HUES64 (cell line): ENCODE measurements around the gene COA5. TPM values are rescaled to one million over a fixed set of nuclear protein-coding genes. Genes with fewer than 3 reads are reported as not detected.
A peak's percentile ranks its signal among the peaks of the same experiment; 100 is the strongest.

Experiments used
- H3K27ac ChIP-seq: 2 replicates; pipeline ENCODE4 v1.7.0; 2013; ENCODE audit warnings: low read depth, low read length, inconsistent platforms
- H3K27me3 ChIP-seq: 2 replicates; pipeline ENCODE4 v1.6.1; 2013; ENCODE audit warnings: mild to moderate bottlenecking, low read length; ENCODE audit not compliant: insufficient read depth
- H3K36me3 ChIP-seq: 2 replicates; pipeline ENCODE4 v1.6.1; 2013; ENCODE audit warnings: mild to moderate bottlenecking, low read length; ENCODE audit not compliant: insufficient read depth
- H3K4me1 ChIP-seq: 2 replicates; pipeline ENCODE4 v1.6.1; 2013; ENCODE audit warnings: mild to moderate bottlenecking, low read length, moderate library complexity; ENCODE audit not compliant: insufficient read depth
- H3K4me3 ChIP-seq: 2 replicates; pipeline ENCODE4 v1.5.1; 2013; ENCODE audit warnings: mild to moderate bottlenecking, low read length, moderate library complexity
- H3K9ac ChIP-seq: 2 replicates; pipeline ENCODE4 v1.6.1; 2013; ENCODE audit warnings: mild to moderate bottlenecking, low read depth, low read length
- H3K9me3 ChIP-seq: 2 replicates; pipeline ENCODE4 v1.6.1; 2013; ENCODE audit warnings: low read depth, low read length; ENCODE audit not compliant: insufficient read depth
- WGBS: fragments of 150-250, 120-280 bp; methylation state at CpG from one replicate; pipeline ENCODE4 v1.1.7; 2013; ENCODE audit warnings: missing lambda C conversion rate; 5-methylcytosine and 5-hydroxymethylcytosine counted together
- polyA plus RNA-seq, 2 experiments: library from polyadenylated mRNA; stranded (reverse); fragments of 50-300 nt; gene quantifications; one replicate each; pipeline ENCODE4 v1.2.3, GENCODE V29; 2013

Gene COA5, protein sequence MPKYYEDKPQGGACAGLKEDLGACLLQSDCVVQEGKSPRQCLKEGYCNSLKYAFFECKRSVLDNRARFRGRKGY
- 21.8 TPM for polyA plus RNA-seq (2013, experiment 1 of 2)
- polyA plus RNA-seq (2013, experiment 2 of 2), result 26.9 TPM

- H3K9ac ChIP-seq, result peak within 1 kb of the TSS; percentile 87
- peaks cover 41% of the 10 kb centered on the region for H3K36me3 ChIP-seq
- peak within 1 kb of the TSS; percentile 98 for H3K4me3 ChIP-seq
- H3K4me1 ChIP-seq, result peaks cover 12% of the 10 kb centered on the region; the same call in 1 of the 2 replicates
- WGBS, result under 1% methylated on average over 93 of the region's 93 CpGs
- no peaks in the 10 kb centered on the region for H3K27me3 ChIP-seq
- peak within 1 kb of the TSS; percentile 89 for H3K27ac ChIP-seq
- no peaks in the 10 kb centered on the region for H3K9me3 ChIP-seq
These were observed at the start of gene COA5, which contains the start of gene UNC50 for GRCh38 chr2:98608116-98608961. Gene COA5, minus strand, starts transcription at chr2:98608512. Its CDS starts 107 bp downstream, at chr2:98608405. Gene UNC50, plus strand, starts transcription at chr2:98608589. Its CDS starts 1,171 bp downstream, at chr2:98609760.

- H3K4me1 ChIP-seq, result no peaks in the 10 kb centered on the region
- H3K36me3 ChIP-seq, result no peaks in the 10 kb centered on the region
- no peak overlapping the region for H3K27ac ChIP-seq
- WGBS, result 93% methylated on average over 4 of the region's 4 CpGs
- no peaks in the 10 kb centered on the region for H3K27me3 ChIP-seq
- no peaks in the 10 kb centered on the region for H3K9me3 ChIP-seq
- no peak overlapping the region for H3K4me3 ChIP-seq
- H3K9ac ChIP-seq, result no peak overlapping the region
These were observed 48.5 kb upstream of the COA5 start for GRCh38 chr2:98656800-98657199.

- H3K27ac ChIP-seq, result no peak overlapping the region
- H3K4me3 ChIP-seq, result no peak overlapping the region
- no peaks in the 10 kb centered on the region for H3K9me3 ChIP-seq
- H3K4me1 ChIP-seq, result no peaks in the 10 kb centered on the region
- 93% methylated on average over 3 of the region's 3 CpGs for WGBS
- H3K9ac ChIP-seq, result no peak overlapping the region
- no peaks in the 10 kb centered on the region for H3K27me3 ChIP-seq
- no peaks in the 10 kb centered on the region for H3K36me3 ChIP-seq
These were observed 46.6 kb upstream of the COA5 start for GRCh38 chr2:98654699-98655495.

GRCh38 chr2:98650998-98651397, 42.7 kb upstream of the COA5 start:
- H3K36me3 ChIP-seq, result no peaks in the 10 kb centered on the region
- WGBS, result no CpG with 5 or more reads among the region's 1 CpG
- H3K4me1 ChIP-seq, result no peaks in the 10 kb centered on the region
- H3K4me3 ChIP-seq, result no peak overlapping the region
- H3K27me3 ChIP-seq, result no peaks in the 10 kb centered on the region
- H3K27ac ChIP-seq, result no peak overlapping the region
- H3K9me3 ChIP-seq, result no peaks in the 10 kb centered on the region
- no peak overlapping the region for H3K9ac ChIP-seq

DNA sequence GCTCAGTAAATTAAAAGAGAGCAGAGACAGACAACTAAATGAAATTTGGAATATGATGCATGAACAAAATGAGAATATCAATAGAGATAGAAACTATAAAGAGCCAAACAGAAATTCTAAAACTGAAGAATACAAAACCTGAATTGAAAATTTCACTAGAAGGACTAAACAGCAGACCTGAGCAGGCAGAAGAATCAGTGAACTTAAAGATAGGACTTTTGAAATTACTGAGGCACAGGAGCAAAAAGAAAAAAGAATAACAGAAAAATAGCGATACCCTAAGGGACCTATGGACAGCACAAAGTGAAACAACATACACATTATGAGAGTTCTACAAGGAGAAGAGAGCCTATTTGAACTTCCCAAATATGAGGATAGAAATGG, 41.7 kb upstream of the COA5 start:
- Histone ChIP-seq H3K36me3 (no peaks in the 10 kb centered on the region), H3K27ac (no peak overlapping the region), H3K4me1 (no peaks in the 10 kb centered on the region), H3K9ac (no peak overlapping the region), H3K27me3 (no peaks in the 10 kb centered on the region), H3K9me3 (no peaks in the 10 kb centered on the region), H3K4me3 (no peak overlapping the region)
- WGBS, result no CpG with 5 or more reads among the region's 1 CpG

DNA sequence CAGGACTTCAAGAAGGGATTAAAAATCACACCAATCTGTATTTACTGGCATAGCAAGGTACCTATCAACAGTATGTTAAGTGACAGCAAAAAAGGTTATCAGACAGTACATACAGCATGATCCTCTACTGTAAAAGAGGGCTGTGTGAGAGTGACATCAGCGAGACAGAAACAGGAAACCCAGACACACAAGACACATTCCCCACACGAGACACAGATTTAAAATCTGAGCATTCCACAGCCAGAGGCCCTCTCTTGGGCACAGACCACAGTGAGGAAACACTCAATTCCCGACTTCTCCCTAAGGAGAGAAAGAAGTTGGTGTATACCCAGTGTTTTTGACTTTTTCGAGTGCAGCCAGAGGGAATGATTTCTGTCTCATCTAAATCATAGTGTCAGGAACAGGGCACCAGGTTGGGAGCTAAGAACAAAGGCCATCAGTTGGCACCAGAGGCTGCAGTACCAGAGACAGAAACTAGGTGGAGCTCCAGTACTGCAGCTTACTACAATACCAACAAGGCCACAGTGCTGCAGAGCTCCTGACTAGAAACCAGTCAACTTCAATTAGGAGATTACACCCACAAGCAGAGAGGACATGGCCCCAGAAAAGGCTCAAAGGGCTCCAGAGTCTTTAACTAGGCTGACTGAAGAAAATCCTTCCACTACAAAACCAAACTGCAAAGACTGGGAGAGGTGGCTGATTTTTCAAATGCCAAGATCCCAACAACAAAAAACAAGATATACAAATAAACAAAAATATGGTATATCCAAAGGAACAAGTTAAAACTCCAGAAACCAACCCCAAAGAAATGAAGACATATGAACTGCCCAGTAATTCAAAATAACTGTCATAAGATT, 41.1 kb upstream of the COA5 start:
- no peaks in the 10 kb centered on the region for H3K9me3 ChIP-seq
- no peaks in the 10 kb centered on the region for H3K36me3 ChIP-seq
- peaks cover under 1% of the 10 kb centered on the region for H3K4me1 ChIP-seq
- no peaks in the 10 kb centered on the region for H3K27me3 ChIP-seq
- H3K4me3 ChIP-seq, result no peak overlapping the region
- 52% methylated on average over 4 of the region's 4 CpGs for WGBS
- no peak overlapping the region for H3K27ac ChIP-seq
- H3K9ac ChIP-seq, result no peak overlapping the region; the same call in 1 of the 2 replicates

- H3K9ac ChIP-seq, result no peak overlapping the region
- H3K9me3 ChIP-seq, result no peaks in the 10 kb centered on the region
- no peaks in the 10 kb centered on the region for H3K36me3 ChIP-seq
- 94% methylated on average over 4 of the region's 4 CpGs for WGBS
- H3K4me1 ChIP-seq, result peaks cover 5% of the 10 kb centered on the region
- H3K27me3 ChIP-seq, result no peaks in the 10 kb centered on the region
- H3K27ac ChIP-seq, result no peak overlapping the region
- H3K4me3 ChIP-seq, result no peak overlapping the region
These were observed 40.1 kb upstream of the COA5 start for GRCh38 chr2:98648451-98648850.

- Histone ChIP-seq H3K27ac (no peak overlapping the region), H3K9me3 (no peaks in the 10 kb centered on the region), H3K4me3 (no peak overlapping the region), H3K36me3 (no peaks in the 10 kb centered on the region), H3K4me1 (peaks cover 5% of the 10 kb centered on the region), H3K27me3 (no peaks in the 10 kb centered on the region), H3K9ac (no peak overlapping the region)
- WGBS, result 86% methylated on average over 5 of the region's 5 CpGs
These were observed 39.3 kb upstream of the COA5 start for GRCh38 chr2:98647636-98648035.

GRCh38 chr2:98643496-98644100, 35.3 kb upstream of the COA5 start:
- Histone ChIP-seq H3K36me3 (no peaks in the 10 kb centered on the region), H3K27ac (no peak overlapping the region), H3K27me3 (no peaks in the 10 kb centered on the region), H3K9ac (no peak overlapping the region), H3K9me3 (no peaks in the 10 kb centered on the region), H3K4me3 (no peak overlapping the region), H3K4me1 (peaks cover 5% of the 10 kb centered on the region)
- WGBS, result 92% methylated on average over 4 of the region's 5 CpGs

DNA sequence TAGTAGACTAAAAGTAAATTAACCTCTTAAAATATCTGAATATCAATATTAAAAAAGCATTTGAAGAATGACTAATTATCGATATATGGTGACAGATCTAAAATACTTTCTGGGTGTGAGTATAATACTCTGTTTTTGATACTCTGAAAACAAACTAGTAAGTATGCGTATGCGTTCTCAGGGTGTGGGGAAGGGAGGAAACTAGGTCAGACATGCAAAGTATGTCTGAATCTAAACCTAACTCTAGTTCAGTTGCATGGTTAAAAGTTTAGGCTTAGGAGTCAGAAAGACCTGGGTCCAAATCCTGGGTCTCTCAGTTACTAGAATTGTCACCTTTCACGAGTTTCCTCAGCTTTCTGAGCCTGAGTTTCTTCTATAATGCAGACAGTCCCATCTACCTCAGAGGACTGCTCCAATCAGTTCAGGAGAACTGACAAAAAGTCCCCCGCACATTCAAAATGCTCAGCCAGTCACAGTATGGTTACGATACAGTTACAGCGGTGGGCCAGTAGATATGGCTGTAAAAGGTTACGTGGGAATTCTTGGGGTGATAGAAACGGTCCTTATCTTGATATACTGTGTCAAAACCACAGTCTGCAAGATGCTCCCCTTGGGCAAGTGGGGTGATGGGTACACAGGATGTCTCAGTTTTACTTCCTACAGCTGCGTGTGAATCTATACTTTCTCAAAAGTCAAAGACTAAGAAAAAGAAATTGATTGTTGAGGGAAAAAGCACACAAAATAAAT, 29.3 kb upstream of the COA5 start:
- Histone ChIP-seq H3K9me3 (no peaks in the 10 kb centered on the region), H3K4me3 (no peak overlapping the region), H3K27ac (no peak overlapping the region), H3K9ac (no peak overlapping the region), H3K27me3 (no peaks in the 10 kb centered on the region), H3K36me3 (no peaks in the 10 kb centered on the region), H3K4me1 (0 out of 2 replicates have a peak, but pooled peaks cover 5% of the 10 kb centered on the region)
- WGBS, result 93% methylated on average over 10 of the region's 10 CpGs
